Upper lobe of right lung (tissue), 1 donor: ENCODE results near the gene PRSS12. TPM values are rescaled to one million over a fixed set of nuclear protein-coding genes. Genes with fewer than 3 reads are reported as not detected.
"Not testable (repeated sequence)": the region's sequence is repeated elsewhere in the genome, so short reads cannot be mapped to it uniquely, and the experiment has no call there.

ENCODE experiments used
- ATAC-seq: fragments of 200-7000 bp; cut with Tn5 transposase; one replicate; pipeline ENCODE4 v1.9.1; 2020; ENCODE audit warnings: mild to moderate bottlenecking, moderate library complexity
- DNase-seq: peaks from one replicate; pipeline ENCODE4 v3.0.0-alpha.2; 2020
- H3K27ac ChIP-seq: fragments of 200-600 bp; one replicate; pipeline ENCODE4 v1.8.0; 2022
- H3K27me3 ChIP-seq: fragments of 200-600 bp; one replicate; pipeline ENCODE4 v1.8.0; 2022; ENCODE audit warnings: mild to moderate bottlenecking
- H3K36me3 ChIP-seq: fragments of 200-600 bp; one replicate; pipeline ENCODE4 v1.8.0; 2022
- H3K4me1 ChIP-seq: fragments of 200-600 bp; one replicate; pipeline ENCODE4 v1.8.0; 2022
- H3K4me3 ChIP-seq: fragments of 200-600 bp; one replicate; pipeline ENCODE4 v1.8.0; 2022; ENCODE audit warnings: mild to moderate bottlenecking
- H3K9me3 ChIP-seq: fragments of 200-600 bp; one replicate; pipeline ENCODE4 v1.8.0; 2022
- CTCF ChIP-seq: fragments of 200-600 bp; IDR thresholded peaks from one replicate; pipeline ENCODE4 v1.8.0; 2022; ENCODE audit warnings: antibody characterized with exemption
- intact Hi-C: fragments of 100-400 bp; cut with DNase I; formaldehyde crosslinking; loops from one replicate; pipeline ENCODE4 v1.11.0; 2022
- total RNA-seq: library from RNA; stranded (reverse); fragmentation: NEBNext Ultra II Directional; extraction: Animal tissue kit (Norgen Biotek cat#: 25700); gene quantifications from one replicate; pipeline ENCODE4 v1.2.1, GENCODE V29; 2021
- donor health status: DM: no; HTN: yes; CAD: no; lungs with severe emphysema.

PRSS12 gene
- total RNA-seq, 1 donor from 2014 or later: 5.4 TPM

- Histone ChIP-seq H3K4me1 (no peaks in the 10 kb centered on the region), H3K27me3 (peaks cover 6% of the 10 kb centered on the region), H3K9me3 (no peaks in the 10 kb centered on the region), H3K36me3 (no peaks in the 10 kb centered on the region), H3K4me3 (no peak overlapping the region), H3K27ac (no peak overlapping the region)
- TF ChIP-seq CTCF: no peak
- intact Hi-C loops: no loop called here
- DNase-seq (no peak), ATAC-seq (no peak)
Observed at GRCh38 chr4:118273642-118274041, 79.2 kb downstream of the PRSS12 start.

GRCh38 chr4:118271788-118272187 lies 81.0 kb downstream of the PRSS12 start:
- H3K9me3 ChIP-seq: no peaks in the 10 kb centered on the region
- H3K4me1 ChIP-seq: no peaks in the 10 kb centered on the region
- intact Hi-C loops: no loop called here
- peaks cover 6% of the 10 kb centered on the region for H3K27me3 ChIP-seq
- no peak for TF ChIP-seq CTCF
- ATAC-seq (no peak), DNase-seq (no peak)
- no peaks in the 10 kb centered on the region for H3K36me3 ChIP-seq
- no peak overlapping the region for H3K27ac ChIP-seq
- no peak overlapping the region for H3K4me3 ChIP-seq

- no peak overlapping the region for H3K4me3 ChIP-seq
- no peaks in the 10 kb centered on the region for H3K9me3 ChIP-seq
- peaks cover 6% of the 10 kb centered on the region for H3K27me3 ChIP-seq
- DNase-seq (no peak), ATAC-seq (peak; percentile 45)
- intact Hi-C loops: no loop called here
- no peaks in the 10 kb centered on the region for H3K36me3 ChIP-seq
- no peak overlapping the region for H3K27ac ChIP-seq
- no peaks in the 10 kb centered on the region for H3K4me1 ChIP-seq
- peak; percentile 69 for TF ChIP-seq CTCF
Observed at GRCh38 chr4:118270492-118270891, 82.3 kb downstream of the PRSS12 start.

GRCh38 chr4:118268780-118269179 lies 84.0 kb downstream of the PRSS12 start:
- peaks cover 6% of the 10 kb centered on the region for H3K27me3 ChIP-seq
- intact Hi-C loops: no loop called here
- no peak for TF ChIP-seq CTCF

GRCh38 chr4:118266145-118266496 lies 86.7 kb downstream of the PRSS12 start:
- H3K27me3 ChIP-seq, H3K36me3 ChIP-seq, H3K27ac ChIP-seq, ATAC-seq, DNase-seq, intact Hi-C loops, H3K4me3 ChIP-seq, H3K9me3 ChIP-seq, H3K4me1 ChIP-seq: not testable (repeated sequence)

More at GRCh38 chr4:118268780-118269179, 84.0 kb downstream of the PRSS12 start:
- Histone ChIP-seq H3K36me3 (no peaks in the 10 kb centered on the region), H3K4me3 (no peak overlapping the region), H3K27ac (no peak overlapping the region), H3K4me1 (no peaks in the 10 kb centered on the region), H3K9me3 (no peaks in the 10 kb centered on the region)
- DNase-seq: no peak
- no peak for ATAC-seq

GRCh38 chr4:118265312-118266144 lies 87.3 kb downstream of the PRSS12 start:
- no peak for TF ChIP-seq CTCF
- H3K4me1 ChIP-seq: no peaks in the 10 kb centered on the region
- no peaks in the 10 kb centered on the region for H3K36me3 ChIP-seq
- peak; percentile 78 for DNase-seq
- peak overlapping the region; percentile 52 for H3K4me3 ChIP-seq
- H3K27me3 ChIP-seq: no peaks in the 10 kb centered on the region
- peak; percentile 87 for ATAC-seq
- H3K27ac ChIP-seq: no peak overlapping the region
- intact Hi-C loops: no loop called here
- H3K9me3 ChIP-seq: no peaks in the 10 kb centered on the region
